Tibial nerve (tissue), 4 donors: ENCODE measurements around the gene FAM90A1. TPM values are rescaled to one million over a fixed set of nuclear protein-coding genes. Genes with fewer than 3 reads are reported as not detected.
"Not testable (repeated sequence)": the region's sequence is repeated elsewhere in the genome, so short reads cannot be mapped to it uniquely, and the experiment has no call there.

Experiments
- DNase-seq, 2 donors: peaks; one replicate each; pipeline ENCODE4 v3.0.0-alpha.2; 2019; ENCODE audit warnings: low spot score in 2 of 2
- H3K27ac ChIP-seq, 4 donors: fragments of 200-600 bp; sonication (generic) in 3 of 4; one replicate each; pipeline ENCODE4 v1.5.1; 2017 to 2019; ENCODE audit warnings: mild to moderate bottlenecking in 1 of 4
- H3K27me3 ChIP-seq, 2 donors: fragments of 200-600 bp; sonication (generic) in 1 of 2; one replicate each; pipeline versions ENCODE4 v1.5.1 to v1.6.0; 2017 to 2019
- H3K36me3 ChIP-seq, 3 donors: fragments of 200-600 bp; sonication (generic); one replicate each; pipeline ENCODE4 v1.5.1; 2018 to 2019
- H3K4me1 ChIP-seq, 4 donors: fragments of 200-600 bp; sonication (generic) in 3 of 4; one replicate each; pipeline ENCODE4 v1.5.1; 2017 to 2019
- H3K4me3 ChIP-seq, 4 donors: fragments of 200-600 bp; sonication (generic) in 3 of 4; one replicate each; pipeline ENCODE4 v1.5.1; 2017 to 2019; ENCODE audit warnings: mild to moderate bottlenecking in 1 of 4, moderate library complexity in 1 of 4
- H3K9me3 ChIP-seq, 4 donors: fragments of 200-600 bp; sonication (generic) in 3 of 4; one replicate each; pipeline ENCODE4 v1.5.1; 2017 to 2019
- CTCF ChIP-seq, 5 experiments: fragments of 200-600 bp in 3 of 5; fragments of 450-650 bp in 2 of 5; sonication (generic) in 3 of 5; IDR thresholded peaks; one replicate each; pipeline ENCODE4 v1.5.1; 2016 to 2019; ENCODE audit warnings: antibody characterized with exemption in 5 of 5, mild to moderate bottlenecking in 3 of 5, moderate library complexity in 2 of 5
- EP300 ChIP-seq, 2 donors: sonication (generic); formaldehyde crosslinking; IDR thresholded peaks; one replicate each; pipeline ENCODE4 v1.6.1; 2017; ENCODE audit warnings: antibody characterized with exemption in 2 of 2, mild to moderate bottlenecking in 1 of 2
- POLR2A ChIP-seq, 2 donors: fragments of 450-650 bp; IDR thresholded peaks; one replicate each; pipeline ENCODE4 v1.6.1; 2017; ENCODE audit warnings: antibody characterized with exemption in 2 of 2, mild to moderate bottlenecking in 2 of 2, moderate library complexity in 2 of 2
- WGBS, 2 donors: methylation state at CpG; one replicate each; pipeline ENCODE4 v1.1.5; 2018; 5-methylcytosine and 5-hydroxymethylcytosine counted together
- total RNA-seq, 4 donors: library from RNA; depleted of rRNA; stranded (reverse); fragments of >200 nt; gene quantifications; one replicate each; pipeline ENCODE4 v1.1.0, GENCODE V29; 2016

FAM90A1 gene
- total RNA-seq, 4 donors from 2014 or later, result 0.21 TPM; not detected in 3

- H3K36me3 ChIP-seq, H3K27ac ChIP-seq, H3K4me1 ChIP-seq, H3K9me3 ChIP-seq, H3K27me3 ChIP-seq, H3K4me3 ChIP-seq: not testable (repeated sequence)
- DNase-seq, result peak in 1 of 2 donors; percentile 77
- 36 to 40% methylated on average over 22 of the region's 22 CpGs for WGBS, 2 donors
- TF ChIP-seq CTCF (IDR thresholded peaks at IDR 0.05), result peak; percentile 54 to 78 (median 55)
Observed at GRCh38 chr12:8231666-8232608, 4.5 kb upstream of the FAM90A1 start.

GRCh38 chr12:8231049-8231448, 3.6 kb upstream of the FAM90A1 start:
- not testable (repeated sequence) for H3K4me1 ChIP-seq, H3K27ac ChIP-seq, H3K27me3 ChIP-seq, H3K9me3 ChIP-seq, DNase-seq, H3K4me3 ChIP-seq, H3K36me3 ChIP-seq
- WGBS, 2 donors, result 44 to 47% methylated on average over 5 of the region's 5 CpGs

GRCh38 chr12:8229486-8229885, 2.1 kb upstream of the FAM90A1 start:
- not testable (repeated sequence) for H3K4me3 ChIP-seq, H3K27me3 ChIP-seq, H3K9me3 ChIP-seq, H3K4me1 ChIP-seq, H3K27ac ChIP-seq, DNase-seq, H3K36me3 ChIP-seq
- 43% methylated on average over 7 of the region's 7 CpGs for WGBS, 2 donors

DNA sequence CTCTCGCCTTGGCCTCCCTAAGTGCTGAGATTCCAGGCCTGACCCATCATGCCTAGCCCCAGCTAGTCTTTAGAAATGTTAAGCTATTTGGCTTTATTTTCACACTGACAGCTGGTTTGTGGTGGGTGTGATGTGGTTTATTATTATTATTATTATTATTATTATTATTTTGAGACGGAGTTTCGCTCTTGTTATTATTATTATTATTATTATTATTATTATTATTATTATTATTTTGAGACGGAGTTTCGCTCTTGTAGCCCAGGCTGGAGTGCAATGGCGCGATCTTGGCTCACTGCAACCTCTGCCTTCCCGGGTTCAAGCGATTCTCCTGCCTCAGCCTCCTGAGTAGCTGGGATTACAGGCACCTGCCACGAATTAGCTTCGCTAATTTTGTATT, 1.2 kb upstream of the FAM90A1 start:
- DNase-seq, H3K27ac ChIP-seq, H3K9me3 ChIP-seq, H3K36me3 ChIP-seq, H3K27me3 ChIP-seq, H3K4me1 ChIP-seq, H3K4me3 ChIP-seq: not testable (repeated sequence)
- 93 to 96% methylated on average over 11 of the region's 11 CpGs for WGBS, 2 donors

- DNase-seq, H3K9me3 ChIP-seq, H3K4me1 ChIP-seq, H3K27me3 ChIP-seq, H3K27ac ChIP-seq, H3K36me3 ChIP-seq: not testable (repeated sequence)
- H3K4me3 ChIP-seq, result peak overlapping the region in 3 of 4 donors; percentile 12 to 36 (median 28)
- 38 to 59% methylated on average over 7 of the region's 7 CpGs for WGBS, 2 donors
Observed at GRCh38 chr12:8227732-8228077, 287 bp upstream of the FAM90A1 start.

GRCh38 chr12:8226355-8226754, 1.1 kb downstream of the FAM90A1 start:
- TF ChIP-seq CTCF (IDR thresholded peaks at IDR 0.05) (no peak), EP300 (IDR thresholded peaks at IDR 0.05) (no peak), POLR2A (IDR thresholded peaks at IDR 0.05) (no peak)
- Histone ChIP-seq H3K4me1 (no peaks in the 10 kb centered on the region), H3K27ac (no peak overlapping the region), H3K4me3 (no peak overlapping the region), H3K27me3 (no peaks in the 10 kb centered on the region), H3K9me3 (peaks cover 0 to 3% (median 0%) of the 10 kb centered on the region in 4 donors), H3K36me3 (no peaks in the 10 kb centered on the region)
- DNase-seq, result no peak
- WGBS, 2 donors, result 89 to 90% methylated on average over 8 of the region's 8 CpGs

- not testable (repeated sequence) for H3K4me3 ChIP-seq, H3K27me3 ChIP-seq, H3K4me1 ChIP-seq, H3K27ac ChIP-seq, DNase-seq, H3K9me3 ChIP-seq, H3K36me3 ChIP-seq
- WGBS, 2 donors, result 94 to 96% methylated on average over 11 of the region's 11 CpGs
Observed at GRCh38 chr12:8224782-8225181, 2.6 kb downstream of the FAM90A1 start.

- H3K4me1 ChIP-seq, H3K27me3 ChIP-seq, H3K36me3 ChIP-seq, H3K9me3 ChIP-seq, DNase-seq, H3K27ac ChIP-seq, H3K4me3 ChIP-seq: not testable (repeated sequence)
- 82 to 86% methylated on average over 13 of the region's 13 CpGs for WGBS, 2 donors
Observed at GRCh38 chr12:8223646-8224045, 3.8 kb downstream of the FAM90A1 start.

DNA sequence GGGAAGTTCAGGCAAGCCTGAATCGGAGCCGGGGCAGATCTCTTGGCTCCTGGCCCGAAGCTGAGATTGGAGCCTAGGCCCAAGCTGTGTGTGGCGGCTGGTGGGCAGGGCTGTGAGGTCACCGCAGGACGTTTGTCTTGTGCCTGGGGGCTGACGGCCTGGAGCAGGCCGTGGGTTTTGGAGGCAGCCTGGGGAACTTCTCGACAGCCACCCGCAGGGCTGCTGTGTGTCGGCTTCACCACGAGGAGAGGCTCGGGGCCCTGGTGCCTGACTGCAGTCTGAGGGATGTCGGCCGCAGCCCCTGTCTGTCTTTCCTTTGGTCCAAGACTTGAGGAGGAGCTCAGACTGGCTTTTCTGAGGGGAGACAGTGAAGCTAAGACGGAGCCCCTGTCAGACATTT, 5.1 kb downstream of the FAM90A1 start:
- H3K9me3 ChIP-seq, H3K4me1 ChIP-seq, H3K27ac ChIP-seq, H3K36me3 ChIP-seq, DNase-seq, H3K27me3 ChIP-seq, H3K4me3 ChIP-seq: not testable (repeated sequence)
- WGBS, 2 donors, result 85 to 89% methylated on average over 13 to 16 of the region's 16 CpGs

GRCh38 chr12:8221844-8222243, 5.6 kb downstream of the FAM90A1 start:
- 92 to 94% methylated on average over 21 of the region's 21 CpGs for WGBS, 2 donors
- DNase-seq, H3K27me3 ChIP-seq, H3K36me3 ChIP-seq, H3K4me1 ChIP-seq, H3K9me3 ChIP-seq, H3K4me3 ChIP-seq, H3K27ac ChIP-seq: not testable (repeated sequence)

GRCh38 chr12:8221375-8221774, 6.0 kb downstream of the FAM90A1 start:
- H3K27me3 ChIP-seq, H3K36me3 ChIP-seq, H3K4me1 ChIP-seq, H3K4me3 ChIP-seq, DNase-seq, H3K9me3 ChIP-seq, H3K27ac ChIP-seq: not testable (repeated sequence)
- WGBS, 2 donors, result 82 to 89% methylated on average over 21 of the region's 21 CpGs
